ENCODE results near the gene PTPMT1. TPM values are rescaled to one million over a fixed set of nuclear protein-coding genes. Genes with fewer than 3 reads are reported as not detected.

PTPMT1 gene, protein sequence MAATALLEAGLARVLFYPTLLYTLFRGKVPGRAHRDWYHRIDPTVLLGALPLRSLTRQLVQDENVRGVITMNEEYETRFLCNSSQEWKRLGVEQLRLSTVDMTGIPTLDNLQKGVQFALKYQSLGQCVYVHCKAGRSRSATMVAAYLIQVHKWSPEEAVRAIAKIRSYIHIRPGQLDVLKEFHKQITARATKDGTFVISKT
- 59.8 and 60.6 TPM in 2 replicates for total RNA-seq

DNA sequence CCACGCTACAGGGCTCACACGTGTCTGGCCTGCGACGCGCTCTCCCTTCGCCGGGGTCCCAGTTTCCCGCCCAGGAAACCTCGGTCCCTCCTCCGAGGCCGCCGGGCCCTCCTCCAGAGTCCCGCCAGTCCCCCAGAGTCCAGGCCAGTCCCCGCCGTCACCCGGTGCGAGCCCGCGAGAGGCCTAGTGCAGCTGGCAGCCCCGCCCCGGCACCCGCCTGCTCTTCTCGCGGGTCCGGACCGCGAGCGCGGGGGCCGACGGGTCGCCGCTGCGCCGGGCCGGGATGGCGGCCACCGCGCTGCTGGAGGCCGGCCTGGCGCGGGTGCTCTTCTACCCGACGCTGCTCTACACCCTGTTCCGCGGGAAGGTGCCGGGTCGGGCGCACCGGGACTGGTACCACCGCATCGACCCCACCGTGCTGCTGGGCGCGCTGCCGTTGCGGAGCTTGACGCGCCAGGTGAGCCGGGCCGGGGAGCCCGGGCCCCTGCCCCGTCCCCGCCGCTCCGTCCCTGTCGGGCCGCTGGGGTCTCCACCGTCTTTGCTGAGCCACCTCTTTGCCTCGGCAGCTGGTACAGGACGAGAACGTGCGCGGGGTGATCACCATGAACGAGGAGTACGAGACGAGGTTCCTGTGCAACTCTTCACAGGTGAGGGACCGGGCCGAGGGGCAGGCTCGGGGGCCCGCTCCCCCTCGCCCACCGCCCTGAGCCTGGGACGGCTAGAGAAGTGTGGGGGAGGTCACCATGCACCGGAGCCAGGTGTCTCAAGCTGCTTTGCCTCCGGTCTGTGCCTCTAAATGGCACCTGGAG lies at the start of gene PTPMT1:
TSS of gene PTPMT1 (plus strand) at position 260 of the 809 bp plus-strand sequence. CDS start at position 284, 24 bp downstream.

DNA sequence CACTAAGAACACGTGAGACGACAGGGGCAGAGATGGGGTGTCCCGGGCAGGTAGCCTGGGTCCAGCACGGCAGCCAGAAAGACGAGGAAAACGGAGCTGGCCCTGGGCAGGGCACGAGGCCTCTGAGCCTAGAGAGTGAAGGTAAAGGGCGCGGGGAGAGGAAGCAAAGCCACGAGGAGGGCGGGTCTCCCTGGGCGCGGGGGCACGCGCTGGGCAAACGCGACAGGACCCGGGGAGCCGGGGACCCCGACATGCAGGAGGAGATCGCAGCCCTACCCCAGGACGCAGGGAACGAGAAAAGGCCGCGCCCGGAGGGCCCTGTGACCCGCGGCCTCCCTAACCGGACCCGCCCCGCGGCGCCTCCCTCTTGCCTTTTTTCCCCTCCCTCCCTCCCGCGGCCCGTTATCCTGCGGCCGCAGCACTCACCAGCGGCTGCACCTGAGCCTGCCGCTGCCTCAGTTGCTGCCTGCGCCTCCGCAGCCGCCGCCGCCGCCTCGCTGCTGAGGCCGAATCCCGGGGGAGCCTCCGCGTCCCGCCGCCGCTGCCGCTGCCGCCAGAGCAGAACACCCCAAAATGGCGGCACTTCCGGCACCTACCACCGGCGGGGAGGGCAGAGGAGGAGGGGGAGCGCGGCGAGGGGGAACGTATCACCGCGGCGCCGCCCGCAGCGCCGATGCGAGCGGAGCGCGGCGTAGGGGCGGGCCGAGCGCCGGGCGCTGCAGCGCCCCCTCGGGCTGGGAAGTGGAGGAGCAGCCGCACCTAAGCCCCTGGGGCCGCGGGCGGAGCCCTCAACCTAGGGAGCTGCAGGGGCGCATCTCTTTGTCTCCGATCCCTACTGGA lies 12.6 kb upstream of the PTPMT1 start, which contains the start of gene CELF1:
TSS of gene CELF1 (minus strand) at position 567 of the 840 bp plus-strand sequence. CDS start 53,609 bp downstream, outside the sequence.

DNA sequence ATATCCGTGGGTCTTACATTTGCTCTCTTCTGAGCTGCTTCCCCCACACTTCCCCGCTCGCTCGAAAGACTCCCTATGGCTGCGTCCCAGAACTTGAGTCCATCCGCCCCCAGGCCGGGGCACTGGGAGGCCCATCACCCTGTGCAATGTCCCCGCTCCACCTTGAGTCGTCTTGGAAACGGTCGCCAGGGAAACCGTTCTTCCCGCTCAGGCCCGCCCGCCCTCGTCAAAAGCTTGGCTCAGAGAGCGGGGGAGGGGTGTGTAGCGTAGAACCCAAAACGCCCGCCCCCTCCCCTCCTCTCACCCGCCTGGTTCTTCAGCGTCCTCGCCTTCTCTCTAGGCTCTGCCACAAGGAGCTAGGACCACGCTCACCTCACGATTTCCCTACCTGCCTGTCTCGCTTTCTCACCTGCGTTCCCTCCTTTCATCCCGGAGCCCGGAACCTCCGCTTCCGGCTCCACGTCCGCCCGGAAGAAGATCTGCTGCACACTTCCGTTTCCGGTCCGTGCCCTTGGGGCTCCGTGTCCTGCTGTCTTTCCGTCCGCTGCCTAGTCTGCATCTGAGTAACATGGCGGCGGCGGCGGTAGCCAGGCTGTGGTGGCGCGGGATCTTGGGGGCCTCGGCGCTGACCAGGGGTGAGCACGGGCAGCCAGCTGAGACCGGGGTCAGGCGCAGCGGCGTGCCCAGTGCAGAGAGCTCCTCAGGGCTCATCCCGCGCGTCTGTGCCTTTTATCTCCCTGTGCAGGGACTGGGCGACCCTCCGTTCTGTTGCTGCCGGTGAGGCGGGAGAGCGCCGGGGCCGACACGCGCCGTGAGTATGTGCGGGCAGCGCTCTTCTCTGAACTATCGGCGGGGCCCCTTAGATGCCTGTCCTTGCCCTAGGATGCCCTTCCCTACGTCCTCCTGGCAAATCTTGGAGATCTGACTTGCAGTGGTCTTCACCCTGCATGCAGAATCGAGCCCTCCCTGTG lies 13.4 kb downstream of the PTPMT1 start, which contains the start of the genes KBTBD4 and NDUFS3:
TSS of gene KBTBD4 (minus strand) at position 447 of the 971 bp plus-strand sequence. CDS start at position 428, 19 bp downstream.
TSS of gene NDUFS3 (plus strand) at position 551 of the 971 bp plus-strand sequence. CDS start at position 569, 18 bp downstream.

DNA sequence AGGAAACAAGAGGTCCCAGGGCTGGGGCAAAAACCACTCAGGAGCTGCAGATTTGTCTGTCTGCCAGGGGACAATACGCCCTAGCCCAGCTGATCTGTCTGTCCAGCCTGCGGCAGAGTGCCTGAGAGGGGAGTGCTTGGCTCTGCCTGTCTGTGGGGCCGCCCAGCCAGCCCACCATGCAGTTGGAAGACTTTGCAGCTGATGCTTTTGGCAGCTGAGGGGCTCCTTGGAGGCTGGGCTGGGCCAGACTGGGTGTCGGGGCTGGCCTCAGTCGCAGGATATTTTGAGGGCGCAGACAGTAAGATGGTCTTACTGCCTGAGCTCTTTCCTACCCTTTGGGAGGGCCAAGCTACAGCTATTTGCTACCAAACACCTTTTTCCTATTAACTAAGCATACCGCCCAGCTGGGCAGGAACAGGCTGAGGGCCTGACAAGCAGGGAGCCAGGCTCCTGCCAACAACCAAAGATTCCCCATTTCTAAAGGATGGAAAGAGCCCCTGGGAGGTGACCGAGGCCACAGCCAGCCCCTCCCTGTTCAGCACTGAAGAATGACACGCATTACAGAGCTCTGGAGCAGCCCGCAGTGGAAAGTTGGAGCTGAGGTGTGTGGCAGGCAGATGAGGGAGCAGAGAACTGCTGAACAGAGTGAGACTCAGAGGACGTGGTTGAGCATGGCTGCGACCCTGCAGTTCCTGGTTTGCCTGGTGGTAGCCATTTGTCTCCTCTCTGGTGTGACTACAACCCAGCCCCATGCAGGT lies 20.9 kb downstream of the PTPMT1 start, which contains the start of gene FAM180B:
TSS of gene FAM180B (plus strand) at position 581 of the 758 bp plus-strand sequence. CDS start at position 672, 91 bp downstream.

DNA sequence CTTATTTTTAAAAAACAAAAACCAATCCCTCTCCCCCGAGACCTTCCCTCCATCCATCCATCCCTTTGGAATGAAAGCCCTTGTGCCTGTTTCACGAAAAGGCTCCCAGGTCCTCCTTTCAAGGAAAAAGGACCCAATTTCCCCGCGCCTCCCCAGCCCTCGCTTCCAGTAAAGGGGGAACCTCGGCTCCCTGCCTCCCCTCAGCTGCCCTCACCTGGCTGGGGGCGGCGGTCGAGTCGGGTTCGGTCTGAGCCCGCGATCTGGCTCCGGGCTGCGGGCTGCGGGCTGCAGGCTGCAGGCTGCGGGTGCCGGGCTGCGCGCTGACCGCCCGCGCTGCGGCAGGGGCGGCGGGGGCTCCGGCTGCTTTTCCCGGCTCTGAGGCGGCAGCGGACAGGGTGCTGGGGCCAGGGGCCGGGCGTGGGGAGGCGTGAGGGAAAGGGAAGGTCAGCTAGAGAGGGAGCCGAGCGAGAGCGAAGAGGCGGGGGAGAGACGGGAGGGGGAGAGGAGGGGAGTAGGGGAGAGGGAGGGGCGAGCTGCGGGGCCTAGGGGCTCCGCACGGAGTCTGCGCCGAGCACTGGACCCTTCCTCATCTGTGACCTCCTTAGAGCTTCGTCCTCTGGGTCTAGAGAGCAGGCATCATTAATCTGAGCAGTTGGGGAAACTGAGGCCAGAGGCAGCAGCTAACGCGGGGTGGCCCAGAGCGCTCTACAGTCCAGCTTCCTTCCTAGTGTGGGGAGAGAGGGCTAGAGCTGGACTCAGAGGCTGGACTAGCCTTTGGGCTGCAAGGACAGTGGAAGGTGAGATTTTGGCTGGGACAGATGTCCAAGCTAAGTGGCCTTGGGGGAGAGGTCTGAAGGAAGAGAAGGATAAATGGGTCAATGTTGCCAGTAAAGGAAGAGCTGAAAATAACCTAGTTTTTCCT lies 28.8 kb downstream of the PTPMT1 start, which contains the start of gene C1QTNF4:
TSS of gene C1QTNF4 (minus strand) at position 478 of the 922 bp plus-strand sequence. CDS start 3,601 bp downstream, outside the sequence.

Other genes starting within 250 kb of the PTPMT1 start
- gene MYBPC3, start 212.9 kb upstream of the PTPMT1 start, total RNA-seq, result not detected in 2 replicates
- gene SPI1, start 187.1 kb upstream of the PTPMT1 start, total RNA-seq, result not detected in 2 replicates
- 70.4 and 120 TPM in 2 replicates for gene SLC39A13, start 157.0 kb upstream of the PTPMT1 start, total RNA-seq
- gene PSMC3, start 139.2 kb upstream of the PTPMT1 start, total RNA-seq, result 117 and 208 TPM in 2 replicates
- under 0.01 and 0.05 TPM in 2 replicates for gene RAPSN, start 116.5 kb upstream of the PTPMT1 start, total RNA-seq
- 67.1 and 125 TPM in 2 replicates for gene CELF1, start 12.5 kb upstream of the PTPMT1 start, total RNA-seq
- gene KBTBD4, start 13.4 kb downstream of the PTPMT1 start, total RNA-seq, result 17.6 and 24.9 TPM in 2 replicates
- gene NDUFS3, start 13.5 kb downstream of the PTPMT1 start, total RNA-seq, result 43.2 and 66.2 TPM in 2 replicates
- gene FAM180B, start 21.1 kb downstream of the PTPMT1 start, total RNA-seq, result not detected in 2 replicates
- under 0.01 and 0.05 TPM in 2 replicates for gene C1QTNF4, start 28.8 kb downstream of the PTPMT1 start, total RNA-seq
- gene MTCH2, start 77.0 kb downstream of the PTPMT1 start, total RNA-seq, result 78.4 and 107 TPM in 2 replicates
- gene AGBL2, start 149.8 kb downstream of the PTPMT1 start, total RNA-seq, result 0.30 and 2.0 TPM in 2 replicates
- 63.0 and 65.3 TPM in 2 replicates for gene FNBP4, start 201.7 kb downstream of the PTPMT1 start, total RNA-seq